ENCODE results near the gene SAP130.

SAP130 gene

GRCh38 chr2:127968610-127969339 is 59.1 kb downstream of the SAP130 start:
- no peak overlapping the region for H3K4me3 ChIP-seq (ENCODE audit: low read depth, low read length)
- no peaks in the 10 kb centered on the region for H3K27me3 ChIP-seq (ENCODE audit: control insufficient read depth, insufficient read depth, low read length)
- no peaks in the 10 kb centered on the region for H3K36me3 ChIP-seq (ENCODE audit: control insufficient read depth, insufficient read depth, low read length)
- H3K9ac ChIP-seq = no peak overlapping the region
- no peak overlapping the region for H3K27ac ChIP-seq
- peaks cover 2% of the 10 kb centered on the region for H3K79me2 ChIP-seq
- H3K9me3 ChIP-seq (ENCODE audit: control insufficient read depth, low read length) = no peaks in the 10 kb centered on the region
- no peak overlapping the region for H3K4me2 ChIP-seq (ENCODE audit: low read length)
- TF ChIP-seq CTCF (IDR thresholded peaks at IDR 0.05) = no peak
- no peak overlapping the region for H2AFZ ChIP-seq
- peaks cover 9% of the 10 kb centered on the region for H3K4me1 ChIP-seq

GRCh38 chr2:127961729-127962128 is 66.1 kb downstream of the SAP130 start:
- H3K4me3 ChIP-seq (ENCODE audit: low read depth, low read length) = no peak overlapping the region
- no peaks in the 10 kb centered on the region for H3K9me3 ChIP-seq (ENCODE audit: control insufficient read depth, low read length)
- H3K27me3 ChIP-seq (ENCODE audit: control insufficient read depth, insufficient read depth, low read length) = no peaks in the 10 kb centered on the region
- H3K36me3 ChIP-seq (ENCODE audit: control insufficient read depth, insufficient read depth, low read length) = no peaks in the 10 kb centered on the region
- no peaks in the 10 kb centered on the region for H3K79me2 ChIP-seq
- no peak overlapping the region for H3K4me2 ChIP-seq (ENCODE audit: low read length)
- no peak for TF ChIP-seq CTCF (IDR thresholded peaks at IDR 0.05)
- no peak overlapping the region for H2AFZ ChIP-seq
- H3K9ac ChIP-seq = no peak overlapping the region
- peaks cover 4% of the 10 kb centered on the region for H3K4me1 ChIP-seq
- no peak overlapping the region for H3K27ac ChIP-seq

- no peak overlapping the region for H2AFZ ChIP-seq
- H3K4me3 ChIP-seq (ENCODE audit: low read depth, low read length) = no peak overlapping the region
- no peak overlapping the region for H3K9ac ChIP-seq
- H3K27me3 ChIP-seq (ENCODE audit: control insufficient read depth, insufficient read depth, low read length) = no peaks in the 10 kb centered on the region
- H3K9me3 ChIP-seq (ENCODE audit: control insufficient read depth, low read length) = no peaks in the 10 kb centered on the region
- H3K4me1 ChIP-seq = no peaks in the 10 kb centered on the region
- no peak overlapping the region for H3K4me2 ChIP-seq (ENCODE audit: low read length)
- H3K79me2 ChIP-seq = no peaks in the 10 kb centered on the region
- no peak for TF ChIP-seq CTCF (IDR thresholded peaks at IDR 0.05)
- H3K36me3 ChIP-seq (ENCODE audit: control insufficient read depth, insufficient read depth, low read length) = no peaks in the 10 kb centered on the region
- no peak overlapping the region for H3K27ac ChIP-seq
Measured at GRCh38 chr2:127957240-127957639, 70.6 kb downstream of the SAP130 start.

GRCh38 chr2:127954857-127955256 is 73.0 kb downstream of the SAP130 start:
- H3K27me3 ChIP-seq (ENCODE audit: control insufficient read depth, insufficient read depth, low read length) = no peaks in the 10 kb centered on the region
- no peak overlapping the region for H3K4me3 ChIP-seq (ENCODE audit: low read depth, low read length)
- H3K27ac ChIP-seq = no peak overlapping the region
- H3K4me2 ChIP-seq (ENCODE audit: low read length) = no peak overlapping the region
- H3K36me3 ChIP-seq (ENCODE audit: control insufficient read depth, insufficient read depth, low read length) = no peaks in the 10 kb centered on the region
- H3K9me3 ChIP-seq (ENCODE audit: control insufficient read depth, low read length) = no peaks in the 10 kb centered on the region
- H2AFZ ChIP-seq = no peak overlapping the region
- no peaks in the 10 kb centered on the region for H3K79me2 ChIP-seq
- TF ChIP-seq CTCF (IDR thresholded peaks at IDR 0.05) = no peak
- H3K9ac ChIP-seq = no peak overlapping the region
- no peaks in the 10 kb centered on the region for H3K4me1 ChIP-seq

- H3K27ac ChIP-seq = no peak overlapping the region
- H3K36me3 ChIP-seq (ENCODE audit: control insufficient read depth, insufficient read depth, low read length) = no peaks in the 10 kb centered on the region
- H3K27me3 ChIP-seq (ENCODE audit: control insufficient read depth, insufficient read depth, low read length) = no peaks in the 10 kb centered on the region
- TF ChIP-seq CTCF (IDR thresholded peaks at IDR 0.05) = no peak
- no peak overlapping the region for H3K9ac ChIP-seq
- no peaks in the 10 kb centered on the region for H3K4me1 ChIP-seq
- H3K79me2 ChIP-seq = no peaks in the 10 kb centered on the region
- H2AFZ ChIP-seq = no peak overlapping the region
- H3K4me2 ChIP-seq (ENCODE audit: low read length) = no peak overlapping the region
- H3K4me3 ChIP-seq (ENCODE audit: low read depth, low read length) = no peak overlapping the region
- H3K9me3 ChIP-seq (ENCODE audit: control insufficient read depth, low read length) = no peaks in the 10 kb centered on the region
Measured at GRCh38 chr2:127953849-127954248, 74.0 kb downstream of the SAP130 start.

Data from parathyroid adenoma (tissue), 2 donors.